ENCODE data around the gene FOXI1.
A peak's percentile ranks its signal among the peaks of the same experiment; 100 is the strongest.

The FOXI1 gene

DNA sequence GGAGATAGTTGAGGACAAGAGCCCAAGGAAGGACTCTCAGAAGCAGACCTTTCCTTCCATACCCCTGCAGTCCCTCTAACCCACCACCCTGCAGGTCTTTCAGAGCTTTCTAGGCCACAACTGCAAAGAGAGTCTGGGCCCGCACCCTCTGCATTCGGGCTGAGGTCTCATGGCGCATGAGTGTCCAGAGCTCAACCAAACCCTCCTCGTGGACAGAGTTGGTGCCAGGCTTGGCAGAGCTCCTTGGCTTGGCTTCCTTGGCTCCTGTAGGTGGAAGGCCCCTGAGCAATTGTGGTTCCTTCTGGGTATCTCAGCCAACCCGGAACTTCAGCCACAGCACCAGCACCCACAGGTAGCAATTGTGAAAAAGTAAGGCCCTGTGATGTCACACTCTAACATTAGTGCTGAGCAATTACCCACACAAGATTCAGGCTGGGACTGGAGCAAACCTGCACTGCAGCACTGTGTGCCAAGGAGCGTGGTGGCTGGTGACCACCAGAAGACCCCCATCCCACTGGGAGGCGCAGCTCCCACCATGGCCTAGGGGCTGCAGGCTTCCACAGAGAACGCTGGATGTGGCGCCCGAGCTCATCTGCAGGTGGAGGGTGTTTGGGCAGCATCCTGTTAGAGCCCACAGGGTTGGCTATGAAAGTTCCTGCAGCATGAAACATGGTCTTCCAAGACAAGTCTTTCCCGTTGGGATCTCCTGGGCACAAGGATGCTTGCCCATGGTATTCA is 38.8 kb downstream of the FOXI1 start:
- no peak overlapping the region for H3K4me3 ChIP-seq (ENCODE audit: insufficient read depth, low read length, poor library complexity, severe bottlenecking)
- H2AFZ ChIP-seq (ENCODE audit: low read depth, low read length, severe bottlenecking): no peak overlapping the region
- H3K4me2 ChIP-seq (ENCODE audit: low read depth, low read length, poor library complexity, severe bottlenecking): no peak overlapping the region
- no peaks in the 10 kb centered on the region for H3K79me2 ChIP-seq (ENCODE audit: insufficient read depth, low read length)
- no peaks in the 10 kb centered on the region for H3K9me3 ChIP-seq (ENCODE audit: insufficient read depth, low read length)
- no peaks in the 10 kb centered on the region for H3K36me3 ChIP-seq (ENCODE audit: low read length)
- no peak overlapping the region for H3K9ac ChIP-seq (ENCODE audit: low read length)
- TF ChIP-seq, protein P1, sequence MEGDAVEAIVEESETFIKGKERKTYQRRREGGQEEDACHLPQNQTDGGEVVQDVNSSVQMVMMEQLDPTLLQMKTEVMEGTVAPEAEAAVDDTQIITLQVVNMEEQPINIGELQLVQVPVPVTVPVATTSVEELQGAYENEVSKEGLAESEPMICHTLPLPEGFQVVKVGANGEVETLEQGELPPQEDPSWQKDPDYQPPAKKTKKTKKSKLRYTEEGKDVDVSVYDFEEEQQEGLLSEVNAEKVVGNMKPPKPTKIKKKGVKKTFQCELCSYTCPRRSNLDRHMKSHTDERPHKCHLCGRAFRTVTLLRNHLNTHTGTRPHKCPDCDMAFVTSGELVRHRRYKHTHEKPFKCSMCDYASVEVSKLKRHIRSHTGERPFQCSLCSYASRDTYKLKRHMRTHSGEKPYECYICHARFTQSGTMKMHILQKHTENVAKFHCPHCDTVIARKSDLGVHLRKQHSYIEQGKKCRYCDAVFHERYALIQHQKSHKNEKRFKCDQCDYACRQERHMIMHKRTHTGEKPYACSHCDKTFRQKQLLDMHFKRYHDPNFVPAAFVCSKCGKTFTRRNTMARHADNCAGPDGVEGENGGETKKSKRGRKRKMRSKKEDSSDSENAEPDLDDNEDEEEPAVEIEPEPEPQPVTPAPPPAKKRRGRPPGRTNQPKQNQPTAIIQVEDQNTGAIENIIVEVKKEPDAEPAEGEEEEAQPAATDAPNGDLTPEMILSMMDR (IDR thresholded peaks at IDR 0.05; ENCODE audit: insufficient read depth, low read length, poor library complexity, severe bottlenecking): no peak
- TF ChIP-seq EZH2phosphoT487 (conservative IDR thresholded peaks at IDR 0.05; ENCODE audit: low read length): no peak
- H4K20me1 ChIP-seq (ENCODE audit: low read depth, low read length): no peaks in the 10 kb centered on the region
- no peak overlapping the region for H3K27ac ChIP-seq (ENCODE audit: low read depth, low read length)
- H3K9me2 ChIP-seq (replicated peaks; ENCODE audit: insufficient read depth, low read length): no peaks in the 10 kb centered on the region
- H3K27me3 ChIP-seq (ENCODE audit: low read length): no peaks in the 10 kb centered on the region
- H3F3A ChIP-seq (ENCODE audit: insufficient read depth): no peaks in the 10 kb centered on the region

DNA sequence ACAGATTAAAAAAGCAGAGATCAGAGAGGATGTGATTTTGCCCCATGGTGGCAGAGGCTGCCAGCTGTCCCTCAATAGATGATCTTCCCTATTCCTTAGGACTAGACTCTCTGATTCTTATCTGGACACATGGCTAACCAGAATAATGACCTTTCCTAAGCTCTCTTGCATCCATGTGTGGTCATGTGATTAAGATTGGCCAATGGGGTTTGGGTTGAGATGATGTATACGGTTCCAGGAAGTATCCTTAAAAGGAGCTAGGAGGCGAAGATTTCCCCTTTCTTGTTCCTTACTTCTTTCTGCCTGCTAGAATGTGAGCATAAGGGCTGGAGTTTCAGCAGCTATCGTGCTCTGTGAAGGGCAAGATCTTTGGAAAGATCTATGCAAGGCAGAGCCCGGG is 39.8 kb downstream of the FOXI1 start:
- Histone ChIP-seq H2AFZ (ENCODE audit: low read depth, low read length, severe bottlenecking) (peak overlapping the region; percentile 73), H3K9ac (ENCODE audit: low read length) (no peak overlapping the region), H3F3A (ENCODE audit: insufficient read depth) (no peaks in the 10 kb centered on the region), H3K79me2 (ENCODE audit: insufficient read depth, low read length) (no peaks in the 10 kb centered on the region), H4K20me1 (ENCODE audit: low read depth, low read length) (no peaks in the 10 kb centered on the region), H3K36me3 (ENCODE audit: low read length) (no peaks in the 10 kb centered on the region), H3K9me3 (ENCODE audit: insufficient read depth, low read length) (no peaks in the 10 kb centered on the region), H3K9me2 (replicated peaks; ENCODE audit: insufficient read depth, low read length) (no peaks in the 10 kb centered on the region), H3K4me3 (ENCODE audit: insufficient read depth, low read length, poor library complexity, severe bottlenecking) (no peak overlapping the region), H3K27me3 (ENCODE audit: low read length) (no peaks in the 10 kb centered on the region), H3K27ac (ENCODE audit: low read depth, low read length) (no peak overlapping the region), H3K4me2 (ENCODE audit: low read depth, low read length, poor library complexity, severe bottlenecking) (no peak overlapping the region)
- TF ChIP-seq, protein P1 (IDR thresholded peaks at IDR 0.05; ENCODE audit: insufficient read depth, low read length, poor library complexity, severe bottlenecking): no peak

DNA sequence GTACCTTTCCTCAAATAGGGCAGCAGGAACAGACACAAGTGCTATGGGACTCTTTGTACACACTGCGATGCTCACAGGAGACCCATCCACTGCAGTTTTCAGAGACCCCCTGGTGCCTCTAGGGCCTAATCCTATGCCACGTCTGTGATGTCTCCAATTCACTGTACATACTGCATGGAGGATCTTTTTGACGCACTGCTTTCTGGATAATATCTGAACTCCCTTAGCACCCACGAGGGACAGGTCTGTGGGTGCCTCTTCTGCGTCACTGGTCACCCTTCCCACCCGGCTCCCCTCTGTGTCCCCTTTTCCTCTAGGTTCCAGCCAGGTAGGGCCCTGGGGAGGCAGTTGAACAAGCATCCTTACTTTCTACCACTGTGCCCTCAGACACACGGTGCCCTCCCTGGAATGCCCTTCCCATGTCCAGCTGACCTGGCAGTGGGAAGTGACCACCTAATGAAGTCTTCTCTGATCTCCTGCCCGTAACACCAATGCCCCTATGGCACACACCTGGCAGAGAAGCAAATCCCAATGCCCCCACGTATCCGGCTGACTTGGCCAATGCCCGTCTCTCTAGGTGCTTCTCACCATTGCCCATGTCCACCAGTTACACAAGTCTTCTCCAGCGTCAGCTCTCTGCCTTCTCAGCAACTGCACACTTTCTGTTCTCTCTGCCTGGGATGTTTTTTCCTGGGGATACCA is 41.5 kb downstream of the FOXI1 start:
- Histone ChIP-seq H3K4me2 (ENCODE audit: low read depth, low read length, poor library complexity, severe bottlenecking) (no peak overlapping the region), H4K20me1 (ENCODE audit: low read depth, low read length) (no peaks in the 10 kb centered on the region), H3K36me3 (ENCODE audit: low read length) (no peaks in the 10 kb centered on the region), H3K9me2 (replicated peaks; ENCODE audit: insufficient read depth, low read length) (no peaks in the 10 kb centered on the region), H3K9ac (ENCODE audit: low read length) (no peak overlapping the region), H3K4me3 (ENCODE audit: insufficient read depth, low read length, poor library complexity, severe bottlenecking) (no peak overlapping the region), H3K9me3 (ENCODE audit: insufficient read depth, low read length) (no peaks in the 10 kb centered on the region), H3K27ac (ENCODE audit: low read depth, low read length) (no peak overlapping the region), H3K27me3 (ENCODE audit: low read length) (no peaks in the 10 kb centered on the region), H3F3A (ENCODE audit: insufficient read depth) (no peaks in the 10 kb centered on the region), H3K79me2 (ENCODE audit: insufficient read depth, low read length) (no peaks in the 10 kb centered on the region), H2AFZ (ENCODE audit: low read depth, low read length, severe bottlenecking) (no peak overlapping the region)
- TF ChIP-seq, protein P1 (IDR thresholded peaks at IDR 0.05; ENCODE audit: insufficient read depth, low read length, poor library complexity, severe bottlenecking): no peak
- no peak for TF ChIP-seq EZH2phosphoT487 (conservative IDR thresholded peaks at IDR 0.05; ENCODE audit: low read length)
